ENCODE results near the gene PPP2R2D. TPM values are rescaled to one million over a fixed set of nuclear protein-coding genes. Genes with fewer than 3 reads are reported as not detected.

Gene PPP2R2D
- total and polyA plus RNA-seq, 9 donors: 25.2 to 33.2 (median 28.4) TPM

GRCh38 chr10:132005147-132005546, 104.3 kb downstream of the PPP2R2D start:
- Histone ChIP-seq H3K27me3 (ENCODE audit: control insufficient read depth, insufficient read depth, low read length) (peaks cover 32% of the 10 kb centered on the region), H3K4me1 (ENCODE audit: control insufficient read depth, insufficient read depth, low read length) (no peaks in the 10 kb centered on the region), H3K27ac (ENCODE audit: low read length) (no peak overlapping the region), H3K4me3 (ENCODE audit: low read length) (no peak overlapping the region), H3K9me3 (replicated peaks; ENCODE audit: control insufficient read depth, low read depth, low read length) (no peaks in the 10 kb centered on the region), H3K36me3 (ENCODE audit: control insufficient read depth, insufficient read depth, low read length) (no peaks in the 10 kb centered on the region)
- 91% methylated on average over 5 of the region's 6 CpGs for WGBS (ENCODE audit: insufficient coverage)
- DNase-seq: no peak

GRCh38 chr10:132006966-132007365, 106.2 kb downstream of the PPP2R2D start:
- 85% methylated on average over 2 of the region's 4 CpGs for WGBS (ENCODE audit: insufficient coverage)
- no peak for DNase-seq
- Histone ChIP-seq H3K36me3 (ENCODE audit: control insufficient read depth, insufficient read depth, low read length) (no peaks in the 10 kb centered on the region), H3K4me3 (ENCODE audit: low read length) (no peak overlapping the region), H3K27ac (ENCODE audit: low read length) (no peak overlapping the region), H3K4me1 (ENCODE audit: control insufficient read depth, insufficient read depth, low read length) (no peaks in the 10 kb centered on the region), H3K9me3 (replicated peaks; ENCODE audit: control insufficient read depth, low read depth, low read length) (no peaks in the 10 kb centered on the region), H3K27me3 (ENCODE audit: control insufficient read depth, insufficient read depth, low read length) (peaks cover 27% of the 10 kb centered on the region)

GRCh38 chr10:132007681-132008080, 106.9 kb downstream of the PPP2R2D start:
- 89% methylated on average over 7 of the region's 10 CpGs for WGBS (ENCODE audit: insufficient coverage)
- no peak overlapping the region for H3K4me3 ChIP-seq (ENCODE audit: low read length)
- peaks cover 27% of the 10 kb centered on the region for H3K27me3 ChIP-seq (ENCODE audit: control insufficient read depth, insufficient read depth, low read length)
- H3K4me1 ChIP-seq (ENCODE audit: control insufficient read depth, insufficient read depth, low read length): no peaks in the 10 kb centered on the region
- DNase-seq: no peak
- H3K9me3 ChIP-seq (replicated peaks; ENCODE audit: control insufficient read depth, low read depth, low read length): no peaks in the 10 kb centered on the region
- no peaks in the 10 kb centered on the region for H3K36me3 ChIP-seq (ENCODE audit: control insufficient read depth, insufficient read depth, low read length)
- no peak overlapping the region for H3K27ac ChIP-seq (ENCODE audit: low read length)

Other genes starting within 250 kb of the PPP2R2D start
- gene BNIP3, start 80.9 kb downstream of the PPP2R2D start, total RNA-seq: 39.0 TPM
- 10 to 100 TPM; 34.6 to 44.6 (median 40.2) TPM for gene BNIP3, start 80.9 kb downstream of the PPP2R2D start, polyA plus RNA-seq (ENCODE audit: insufficient read depth in 1 of 8, insufficient read length in 8 of 8, low replicate concordance in 1 of 8)
- 0.27 TPM for gene JAKMIP3, start 164.9 kb downstream of the PPP2R2D start, total RNA-seq
- under 1 TPM; 0.31 to 0.65 (median 0.46) TPM for gene JAKMIP3, start 164.9 kb downstream of the PPP2R2D start, polyA plus RNA-seq (ENCODE audit: insufficient read depth in 1 of 8, insufficient read length in 8 of 8, low replicate concordance in 1 of 8)